Measurements from ENCODE around the gene GID8.

The GID8 gene

DNA sequence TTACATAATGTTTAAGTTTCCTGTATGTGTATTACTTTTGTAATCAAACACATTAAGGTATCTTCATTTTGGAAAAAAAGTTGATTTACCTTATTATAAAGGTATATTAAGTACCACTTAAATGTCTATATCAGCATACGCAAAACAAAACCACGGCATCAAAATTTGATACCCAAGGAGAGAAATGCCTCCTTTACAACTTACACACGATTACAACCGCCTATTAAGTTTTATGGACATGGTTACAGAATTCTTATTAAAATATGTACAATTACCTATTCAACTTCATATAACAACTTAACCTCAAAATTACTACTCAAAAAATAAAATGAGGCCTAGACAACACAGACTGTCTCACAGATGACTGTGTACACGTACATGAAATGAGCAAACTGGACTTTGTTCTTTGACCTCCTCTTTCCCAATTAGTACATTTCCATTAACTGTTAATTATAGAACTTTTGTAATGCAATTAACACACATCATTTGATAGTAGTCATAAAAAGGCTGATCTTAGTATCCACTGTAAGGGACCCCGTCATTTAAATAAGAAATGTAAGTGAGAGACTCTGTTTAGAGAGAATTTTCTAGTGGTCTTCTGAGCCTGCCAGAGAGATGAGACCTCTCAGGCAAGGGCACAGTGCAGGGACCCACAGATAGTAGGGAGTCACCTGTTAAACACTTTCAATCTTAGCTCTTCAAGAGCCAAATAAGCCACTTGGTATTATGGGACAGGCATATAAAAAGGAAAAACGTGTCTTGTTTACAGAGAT lies 14.1 kb upstream of the GID8 start:
- DNase-seq: no peak

- DNase-seq: peak; percentile 31
Measured at GRCh38 chr20:62924442-62925075, 13.4 kb upstream of the GID8 start.

DNA sequence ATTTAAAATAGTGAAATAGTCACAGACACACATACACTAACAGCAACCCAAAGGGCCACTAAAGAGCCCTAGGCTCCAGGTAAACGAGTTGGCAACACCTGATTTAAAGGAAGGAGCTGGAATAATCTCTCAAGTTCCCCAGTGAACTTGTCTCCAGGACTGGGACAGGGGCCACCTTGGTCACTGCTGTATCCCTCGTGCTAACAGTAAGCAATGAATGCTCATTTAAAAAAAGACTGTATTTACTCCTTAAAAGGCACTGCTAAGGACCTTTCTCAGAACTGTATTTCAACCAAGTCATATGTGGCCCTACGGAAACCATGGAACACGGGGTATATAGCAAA lies 12.9 kb upstream of the GID8 start:
- no peak for DNase-seq

DNA sequence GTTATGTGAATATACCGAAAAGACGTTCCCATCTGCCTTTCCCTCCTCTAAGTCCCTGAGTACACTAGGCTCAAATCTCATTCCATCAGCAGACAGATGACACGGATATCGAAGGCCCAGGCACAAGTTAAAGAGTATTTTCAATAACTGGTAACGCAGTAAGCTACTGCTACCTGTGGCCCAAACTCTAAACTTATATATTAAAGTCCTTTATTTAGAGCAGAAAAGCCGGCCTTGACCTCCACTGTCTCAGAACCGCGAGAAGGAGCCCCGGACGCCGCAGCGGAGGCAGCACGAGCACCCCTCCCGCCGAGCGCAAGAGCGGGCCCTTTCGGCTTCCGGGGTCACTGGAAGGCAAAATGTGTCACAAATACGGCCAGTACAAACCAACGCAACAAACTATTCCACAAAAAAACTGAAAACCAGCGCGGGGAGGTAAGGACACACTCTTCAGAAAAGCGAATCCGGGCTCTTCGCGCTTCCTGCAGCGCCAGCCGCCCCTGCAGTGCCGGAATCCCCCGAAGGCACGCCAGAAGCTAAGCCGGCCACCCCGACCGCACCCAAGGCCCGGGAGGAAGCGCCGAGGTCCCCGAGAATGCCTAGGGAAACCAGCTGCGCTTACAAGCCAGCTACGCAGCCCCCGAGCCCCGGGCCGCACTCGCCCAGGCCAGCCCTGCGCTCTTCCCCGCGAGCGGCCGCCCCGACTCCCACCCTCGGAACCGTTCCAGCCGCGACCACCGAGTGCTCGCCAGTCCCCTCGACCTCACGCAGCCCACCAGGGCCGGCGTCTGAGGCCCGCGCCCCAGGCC lies 12.3 kb upstream of the GID8 start:
- DNase-seq: no peak

DNA sequence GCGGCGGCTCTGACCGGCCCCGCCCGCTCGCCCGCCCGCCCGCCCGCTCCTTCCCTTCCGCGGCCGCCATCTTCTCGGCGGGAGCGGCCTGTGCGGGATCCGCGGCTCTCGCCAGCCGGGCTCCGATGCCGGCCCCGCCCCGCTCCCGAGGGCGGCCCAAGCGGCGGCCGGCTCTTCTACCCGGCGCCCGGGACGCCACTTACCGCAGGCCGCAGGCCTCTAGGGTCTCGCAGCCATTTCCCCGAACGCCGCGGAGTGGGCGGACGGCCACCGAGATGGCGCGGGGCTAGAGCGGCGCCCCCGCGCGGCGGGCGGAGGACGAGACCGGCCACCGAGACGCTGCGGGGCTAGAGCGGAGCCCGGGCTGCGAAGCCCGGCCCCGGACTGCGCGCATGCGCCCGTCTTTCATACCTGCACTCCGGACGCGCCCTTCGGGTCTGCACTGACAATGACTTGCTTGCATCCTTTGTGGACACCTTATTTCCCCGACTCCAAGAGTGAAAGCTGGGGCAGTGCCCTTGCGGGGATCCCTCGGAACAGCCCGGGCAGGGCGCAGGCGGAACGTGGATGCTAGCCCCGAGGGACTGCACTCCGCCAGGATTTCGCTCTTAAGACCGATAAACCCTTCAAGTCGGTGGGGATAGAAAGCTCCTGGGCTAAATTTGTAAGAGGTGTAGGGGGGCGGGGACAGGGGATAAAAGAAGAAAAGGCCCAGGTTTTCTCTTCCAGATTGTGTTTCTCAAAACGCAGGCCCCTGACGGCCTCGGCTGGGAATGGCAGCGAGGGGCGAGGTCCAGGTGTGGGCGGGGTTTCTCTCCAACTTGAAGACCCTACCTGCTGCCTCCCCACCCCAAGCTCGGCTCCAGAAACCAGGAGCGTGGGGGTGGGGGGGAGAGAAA lies 11.5 kb upstream of the GID8 start, which contains the start of gene DIDO1:
Gene DIDO1 (minus strand): TSS at position 277 of the 899 bp plus-strand sequence.
- DNase-seq: peak; percentile 76

- DNase-seq: no peak
Measured at GRCh38 chr20:62927128-62927705, 10.7 kb upstream of the GID8 start.

- no peak for DNase-seq
Measured at GRCh38 chr20:62928246-62928939, 9.6 kb upstream of the GID8 start.

DNA sequence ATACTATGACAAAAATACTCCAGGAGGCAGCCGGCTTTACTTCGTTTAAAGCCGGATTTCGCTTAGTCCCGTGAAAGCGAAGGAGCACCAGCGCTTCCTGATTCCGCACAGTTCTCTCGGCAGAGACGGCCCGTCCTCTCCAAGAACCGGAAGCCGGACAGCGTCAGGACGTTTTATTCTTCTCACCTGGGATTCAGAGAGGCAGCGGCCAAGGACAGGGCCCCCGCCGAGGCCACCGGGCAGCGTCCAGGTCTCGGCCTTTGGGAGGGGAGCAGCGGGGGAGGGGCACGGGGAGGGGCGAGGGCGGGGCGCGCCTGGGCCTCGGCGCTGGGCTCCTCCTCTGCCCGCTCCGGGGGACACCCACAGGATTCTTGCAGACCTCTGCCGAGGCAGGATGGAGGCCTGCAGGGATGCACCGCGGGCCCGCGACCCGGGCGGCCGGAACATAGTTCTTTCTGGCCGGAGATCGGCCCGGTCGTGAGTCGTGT lies 8.9 kb upstream of the GID8 start:
- DNase-seq: peak; percentile 62

DNA sequence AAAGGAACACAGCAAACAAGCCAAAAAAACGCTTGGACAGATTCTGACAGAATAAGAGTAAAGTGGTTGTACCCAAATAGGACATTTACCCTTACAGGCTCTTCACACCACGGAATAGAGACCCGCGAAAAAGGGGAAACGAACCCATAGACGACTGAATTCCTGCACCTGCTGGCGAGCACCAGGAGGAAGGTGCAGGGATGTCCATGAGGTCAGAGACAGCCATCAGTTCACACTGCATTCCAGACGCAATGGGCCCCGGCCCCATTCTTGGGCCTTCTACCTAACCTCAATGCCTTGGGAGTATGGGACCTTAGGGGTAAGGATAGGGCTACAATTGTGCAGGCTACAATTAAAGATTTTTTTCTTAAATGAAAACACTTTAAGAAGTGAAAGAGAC lies 6.5 kb upstream of the GID8 start:
- DNase-seq: no peak

- no peak for DNase-seq
Measured at GRCh38 chr20:62933966-62934365, 4.0 kb upstream of the GID8 start.

GRCh38 chr20:62935204-62935967 lies 2.6 kb upstream of the GID8 start:
- no peak for DNase-seq

GRCh38 chr20:62935968-62936585 lies 1.9 kb upstream of the GID8 start:
- no peak for DNase-seq

DNA sequence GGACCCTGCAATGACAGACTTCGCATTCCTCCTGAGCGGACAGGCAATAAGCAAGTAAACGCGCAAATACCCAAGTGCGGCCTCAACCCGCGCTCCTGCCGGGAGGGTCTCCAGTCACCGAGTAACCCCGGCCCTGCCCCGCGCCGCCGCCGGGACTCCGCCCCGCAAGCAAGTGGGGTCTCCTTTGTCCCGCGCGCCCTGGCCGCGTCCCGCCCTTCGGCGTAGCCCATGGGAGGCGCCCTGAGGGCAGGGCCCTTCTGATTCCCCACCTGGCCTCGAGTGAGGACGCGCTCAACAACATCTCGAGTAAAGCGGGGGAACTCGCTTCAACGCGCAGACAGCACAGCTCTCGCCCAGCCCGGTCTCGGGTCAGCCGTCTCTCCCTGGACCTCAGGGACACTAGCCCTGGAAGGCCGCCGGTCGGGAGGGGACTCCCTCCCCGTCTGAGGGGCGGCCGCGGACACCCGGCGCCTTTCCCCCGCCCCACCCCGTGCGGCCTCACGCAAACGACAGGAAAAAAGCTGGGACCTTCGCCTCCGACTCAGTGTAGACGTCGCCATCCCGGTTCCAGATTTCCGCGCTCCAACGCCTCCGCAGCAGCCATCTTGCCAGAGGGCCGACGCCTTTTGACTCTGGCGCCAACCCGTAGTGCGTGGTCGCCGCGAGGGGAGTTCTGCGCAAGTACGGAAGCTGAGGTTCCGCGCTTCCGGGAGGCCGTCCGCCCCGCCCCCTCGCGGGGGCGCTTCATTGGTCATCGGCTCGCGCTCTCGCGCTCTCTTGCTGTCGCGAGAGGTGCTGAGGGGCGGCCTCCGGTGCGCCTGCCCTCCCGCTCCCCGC lies 461 bp upstream of the GID8 start:
- DNase-seq: peak; percentile 93

- DNase-seq: no peak
Measured at GRCh38 chr20:62940875-62941274, 2.9 kb downstream of the GID8 start.

DNA sequence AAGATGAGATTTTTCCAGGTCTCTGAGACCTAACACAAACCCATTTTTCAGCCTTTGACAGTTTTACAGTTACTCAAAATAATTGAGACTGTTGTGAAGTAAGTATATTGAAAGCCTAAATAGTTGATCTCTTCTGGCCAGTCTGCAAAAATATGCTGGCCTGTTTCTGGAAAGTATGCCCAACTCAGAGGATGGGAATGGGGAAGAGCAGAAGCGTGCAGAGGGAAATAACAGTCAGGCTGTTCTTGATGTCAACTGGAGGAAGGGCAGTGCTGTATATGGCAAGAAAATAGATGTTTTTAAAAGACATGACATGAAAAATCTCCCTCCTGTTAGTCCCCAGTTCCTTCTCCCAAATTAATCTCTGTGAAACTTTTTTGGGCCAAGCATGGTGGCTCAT lies 3.8 kb downstream of the GID8 start:
- no peak for DNase-seq

DNA sequence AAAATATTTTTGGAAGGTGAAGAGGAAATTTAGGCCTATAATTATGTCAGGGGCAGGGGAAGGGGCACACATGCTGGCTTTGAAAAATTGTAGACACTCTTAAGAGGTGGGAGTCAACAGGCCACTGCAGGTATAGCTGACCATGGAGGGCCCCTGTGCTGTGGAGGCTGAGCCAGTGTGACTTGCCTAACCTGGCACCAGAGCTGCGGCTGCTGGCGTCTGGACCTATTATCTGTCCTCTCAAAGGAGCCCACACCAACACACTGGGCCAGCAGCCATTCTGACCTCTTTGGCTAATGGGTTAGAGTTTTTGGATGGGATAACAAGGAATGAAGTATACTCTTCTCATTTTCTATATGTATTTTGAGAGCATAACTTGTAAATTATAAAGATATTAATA lies 4.5 kb downstream of the GID8 start:
- no peak for DNase-seq

GRCh38 chr20:62943396-62943795 lies 5.4 kb downstream of the GID8 start:
- no peak for DNase-seq

- DNase-seq: no peak
Measured at GRCh38 chr20:62944184-62944583, 6.2 kb downstream of the GID8 start.

GRCh38 chr20:62944746-62945145 lies 6.8 kb downstream of the GID8 start:
- no peak for DNase-seq

All from fibroblast of upper back skin (primary cell).